KG1 (cell line): ENCODE data around the gene CCNA1.

Source experiments
- DNase-seq: peaks from one replicate; lab custom pipeline; 2025; lab: John Stamatoyannopoulos, UW

The CCNA1 gene

GRCh38 chr13:36432106-36432544 lies at the start of gene CCNA1:
CCNA1 (plus strand) TSS chr13:36432495; CDS start chr13:36433057, 562 bp downstream.
- DNase-seq: no peak

- DNase-seq: no peak
These were observed 46.8 kb upstream of the CCNA1 start for GRCh38 chr13:36385489-36385888.

- DNase-seq: peak; percentile 14
These were observed 37.0 kb upstream of the CCNA1 start for GRCh38 chr13:36395280-36395679.

- DNase-seq: no peak
These were observed 27.1 kb upstream of the CCNA1 start for GRCh38 chr13:36405151-36405550.

- no peak for DNase-seq
These were observed 19.6 kb upstream of the CCNA1 start for GRCh38 chr13:36412736-36413135.

- no peak for DNase-seq
These were observed 19.1 kb upstream of the CCNA1 start for GRCh38 chr13:36413161-36413560.

- no peak for DNase-seq
These were observed 17.8 kb upstream of the CCNA1 start for GRCh38 chr13:36414461-36414860.

GRCh38 chr13:36417331-36417730 lies 15.0 kb upstream of the CCNA1 start:
- DNase-seq: peak; percentile 11

GRCh38 chr13:36418022-36418805 lies 14.1 kb upstream of the CCNA1 start:
- DNase-seq: peak; percentile 31

GRCh38 chr13:36420437-36420891 lies 11.8 kb upstream of the CCNA1 start:
- peak; percentile 82 for DNase-seq

- DNase-seq: no peak
These were observed 10.8 kb upstream of the CCNA1 start for GRCh38 chr13:36421447-36421846.

GRCh38 chr13:36428086-36428485 lies 4.2 kb upstream of the CCNA1 start:
- no peak for DNase-seq

GRCh38 chr13:36430247-36431203 lies 1.8 kb upstream of the CCNA1 start:
- DNase-seq: no peak

GRCh38 chr13:36431204-36432105 lies 840 bp upstream of the CCNA1 start:
- no peak for DNase-seq

- DNase-seq: no peak
These were observed 4.5 kb downstream of the CCNA1 start for GRCh38 chr13:36436811-36437210.

GRCh38 chr13:36438594-36439483 lies 6.5 kb downstream of the CCNA1 start:
- no peak for DNase-seq

- DNase-seq: no peak
These were observed 13.0 kb downstream of the CCNA1 start for GRCh38 chr13:36445278-36445677.

- DNase-seq: no peak
These were observed 13.6 kb downstream of the CCNA1 start for GRCh38 chr13:36445891-36446351.

- DNase-seq: no peak
These were observed 15.2 kb downstream of the CCNA1 start for GRCh38 chr13:36447501-36447900.

GRCh38 chr13:36450534-36450933 lies 18.2 kb downstream of the CCNA1 start:
- DNase-seq: no peak

GRCh38 chr13:36453516-36453915 lies 21.2 kb downstream of the CCNA1 start:
- no peak for DNase-seq
